Ovary (tissue), 3 donors: ENCODE data around the gene FBXW7.

ENCODE experiments used
- CTCF ChIP-seq, 3 donors: fragments of 450-650 bp in 2 of 3; fragments of 200-600 bp in 1 of 3; IDR thresholded peaks; one replicate each; pipeline versions ENCODE4 v1.5.1 to v1.8.0; 2016 to 2022; ENCODE audit warnings: antibody characterized with exemption in 3 of 3, mild to moderate bottlenecking in 1 of 3
- EP300 ChIP-seq: sonication (generic); formaldehyde crosslinking; IDR thresholded peaks from one replicate; pipeline ENCODE4 v1.6.1; 2017; ENCODE audit warnings: antibody characterized with exemption
- POLR2A ChIP-seq: fragments of 450-650 bp; IDR thresholded peaks from one replicate; pipeline ENCODE4 v1.6.1; 2017; ENCODE audit warnings: antibody characterized with exemption, mild to moderate bottlenecking, moderate library complexity
- donor health status: DM: no; HTN: no; CAD: no.

- TF ChIP-seq CTCF (IDR thresholded peaks at IDR 0.05), result no peak
- no peak for TF ChIP-seq POLR2A
- no peak for TF ChIP-seq EP300
Measured at GRCh38 chr4:152536545-152537182, 772 bp upstream of the FBXW7 start.
